Esophagus muscularis mucosa (tissue), 4 donors: Measurements from ENCODE around the gene IFITM1. TPM values are rescaled to one million over a fixed set of nuclear protein-coding genes. Genes with fewer than 3 reads are reported as not detected.
"Not testable (repeated sequence)": the region's sequence is repeated elsewhere in the genome, so short reads cannot be mapped to it uniquely, and the experiment has no call there.

Experiments used
- DNase-seq: peaks from one replicate; pipeline ENCODE4 v3.0.0-alpha.2; 2017; ENCODE audit errors: extremely low spot score
- H3K27ac ChIP-seq, 4 donors: fragments of 200-600 bp; sonication (generic); replicated peaks in 1 of 4; 1 replicate in 3 of 4; 2 replicates in 1 of 4; pipeline ENCODE4 v1.5.1; 2016 to 2019; ENCODE audit warnings: mild to moderate bottlenecking in 1 of 4
- H3K27me3 ChIP-seq, 4 donors: fragments of 200-600 bp; sonication (generic); one replicate each; pipeline versions ENCODE4 v1.5.1 to v1.6.0; 2016 to 2019
- H3K36me3 ChIP-seq, 4 donors: fragments of 200-600 bp; sonication (generic); one replicate each; pipeline ENCODE4 v1.5.1; 2016 to 2019
- H3K4me1 ChIP-seq, 4 donors: fragments of 200-600 bp; sonication (generic); one replicate each; pipeline ENCODE4 v1.5.1; 2016 to 2019
- H3K4me3 ChIP-seq, 4 donors: fragments of 200-600 bp; sonication (generic); 1 replicate in 2 of 4; 2 replicates in 2 of 4; pipeline ENCODE4 v1.5.1; 2016 to 2019; ENCODE audit warnings: mild to moderate bottlenecking in 4 of 4, moderate library complexity in 1 of 4
- H3K9me3 ChIP-seq, 4 donors: fragments of 200-600 bp; sonication (generic); 1 replicate in 3 of 4; 2 replicates in 1 of 4; pipeline ENCODE4 v1.5.1; 2016 to 2019
- EP300 ChIP-seq: sonication (generic); formaldehyde crosslinking; IDR thresholded peaks from one replicate; pipeline ENCODE4 v1.6.1; 2017; ENCODE audit warnings: antibody characterized with exemption
- POLR2A ChIP-seq: fragments of 450-650 bp; IDR thresholded peaks from one replicate; pipeline ENCODE4 v1.6.1; 2017; ENCODE audit warnings: antibody characterized with exemption, moderate library complexity, mild to moderate bottlenecking, low read depth
- POLR2AphosphoS5 ChIP-seq, 2 donors: sonication (generic); formaldehyde crosslinking; IDR thresholded peaks; one replicate each; pipeline ENCODE4 v1.6.1; 2017; ENCODE audit warnings: antibody characterized with exemption in 2 of 2
- WGBS: methylation state at CpG from one replicate; pipeline ENCODE4 v1.1.5; 2018; 5-methylcytosine and 5-hydroxymethylcytosine counted together
- intact Hi-C: fragments of 100-400 bp; cut with DNase I; formaldehyde crosslinking; loops from one replicate; pipeline ENCODE4 v1.15.1; 2023
- total RNA-seq, 4 donors: library from RNA; depleted of rRNA; stranded (reverse); fragments of >200 nt; gene quantifications; one replicate each; pipeline versions ENCODE4 v1.1.0 to v1.2.1, GENCODE V29; 2016
- TF ChIP-seq, protein P1 (sequence below), 3 experiments: fragments of 200-600 bp in 2 of 3; fragments of 450-650 bp in 1 of 3; sonication (generic) in 2 of 3; IDR thresholded peaks; one replicate each; pipeline ENCODE4 v1.5.1; 2017 to 2019; ENCODE audit warnings: antibody characterized with exemption in 3 of 3, mild to moderate bottlenecking in 2 of 3, moderate library complexity in 1 of 3

The IFITM1 gene
- total RNA-seq, 4 donors from 2014 or later, result 60.6 to 197 (median 171) TPM

GRCh38 chr11:331358-332060 lies 17.7 kb downstream of the IFITM1 start:
- Histone ChIP-seq H3K36me3 (no peaks in the 10 kb centered on the region), H3K27me3 (no peaks in the 10 kb centered on the region), H3K27ac (no peak overlapping the region), H3K4me3 (no peak overlapping the region), H3K4me1 (peaks cover 30 to 44% (median 34%) of the 10 kb centered on the region in 4 donors), H3K9me3 (no peaks in the 10 kb centered on the region)
- intact Hi-C loops, result no loop called here
- no peak for DNase-seq
- 79% methylated on average over 14 of the region's 19 CpGs for WGBS
- TF ChIP-seq POLR2AphosphoS5 (IDR thresholded peaks at IDR 0.05) (no peak), EP300 (no peak), POLR2A (no peak)
- TF ChIP-seq, protein P1, sequence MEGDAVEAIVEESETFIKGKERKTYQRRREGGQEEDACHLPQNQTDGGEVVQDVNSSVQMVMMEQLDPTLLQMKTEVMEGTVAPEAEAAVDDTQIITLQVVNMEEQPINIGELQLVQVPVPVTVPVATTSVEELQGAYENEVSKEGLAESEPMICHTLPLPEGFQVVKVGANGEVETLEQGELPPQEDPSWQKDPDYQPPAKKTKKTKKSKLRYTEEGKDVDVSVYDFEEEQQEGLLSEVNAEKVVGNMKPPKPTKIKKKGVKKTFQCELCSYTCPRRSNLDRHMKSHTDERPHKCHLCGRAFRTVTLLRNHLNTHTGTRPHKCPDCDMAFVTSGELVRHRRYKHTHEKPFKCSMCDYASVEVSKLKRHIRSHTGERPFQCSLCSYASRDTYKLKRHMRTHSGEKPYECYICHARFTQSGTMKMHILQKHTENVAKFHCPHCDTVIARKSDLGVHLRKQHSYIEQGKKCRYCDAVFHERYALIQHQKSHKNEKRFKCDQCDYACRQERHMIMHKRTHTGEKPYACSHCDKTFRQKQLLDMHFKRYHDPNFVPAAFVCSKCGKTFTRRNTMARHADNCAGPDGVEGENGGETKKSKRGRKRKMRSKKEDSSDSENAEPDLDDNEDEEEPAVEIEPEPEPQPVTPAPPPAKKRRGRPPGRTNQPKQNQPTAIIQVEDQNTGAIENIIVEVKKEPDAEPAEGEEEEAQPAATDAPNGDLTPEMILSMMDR (IDR thresholded peaks at IDR 0.05), result no peak

DNA sequence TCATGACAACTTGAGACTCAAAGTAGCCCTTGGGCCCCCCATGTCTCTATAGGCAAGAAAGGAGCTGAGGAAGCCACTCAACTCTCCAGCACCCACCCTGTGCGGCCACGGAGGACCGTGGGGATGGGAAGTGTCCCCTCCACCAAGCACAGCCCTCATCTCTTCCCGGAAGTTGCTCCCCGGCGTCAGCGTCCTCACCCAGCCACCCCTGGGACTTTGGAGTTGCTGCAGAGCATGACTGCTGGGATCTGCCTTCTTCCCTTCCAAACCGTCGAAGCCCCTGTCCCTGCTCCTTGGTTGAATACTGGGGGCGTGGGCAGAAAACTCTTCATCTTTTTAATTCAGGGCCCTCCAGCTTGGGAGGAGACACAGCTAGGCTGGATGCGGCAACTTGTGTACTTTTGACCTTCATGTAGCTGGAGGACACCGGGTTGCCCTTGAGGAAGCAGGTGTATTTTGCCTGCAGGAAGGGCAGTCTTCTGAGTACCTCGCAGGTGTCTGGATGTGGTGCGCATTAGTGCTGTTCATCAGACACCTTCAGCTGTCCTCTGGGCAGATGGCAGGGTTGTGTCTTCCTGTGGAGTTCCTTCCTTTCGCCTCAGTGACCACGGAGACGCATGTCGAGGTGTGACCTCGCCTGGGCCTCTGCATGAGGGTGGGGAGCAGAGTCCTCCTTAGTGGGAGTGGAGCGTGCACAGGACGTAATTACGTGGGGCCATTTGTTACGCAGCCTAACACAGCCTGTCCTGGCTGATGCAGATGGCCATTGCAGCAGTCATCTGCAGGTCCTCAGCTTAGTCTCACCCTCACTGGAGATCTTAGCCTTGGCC lies 19.0 kb downstream of the IFITM1 start:
- H3K36me3 ChIP-seq, result no peaks in the 10 kb centered on the region
- intact Hi-C loops, result no loop called here
- 88% methylated on average over 21 of the region's 23 CpGs for WGBS
- H3K4me1 ChIP-seq, result peaks cover 19 to 35% (median 23%) of the 10 kb centered on the region in 4 donors
- no peaks in the 10 kb centered on the region for H3K9me3 ChIP-seq
- no peak overlapping the region for H3K4me3 ChIP-seq
- DNase-seq, result no peak
- no peak overlapping the region for H3K27ac ChIP-seq
- TF ChIP-seq POLR2AphosphoS5 (IDR thresholded peaks at IDR 0.05), result no peak
- TF ChIP-seq, protein P1 (IDR thresholded peaks at IDR 0.05), result no peak
- no peak for TF ChIP-seq POLR2A
- TF ChIP-seq EP300, result no peak
- no peaks in the 10 kb centered on the region for H3K27me3 ChIP-seq

DNA sequence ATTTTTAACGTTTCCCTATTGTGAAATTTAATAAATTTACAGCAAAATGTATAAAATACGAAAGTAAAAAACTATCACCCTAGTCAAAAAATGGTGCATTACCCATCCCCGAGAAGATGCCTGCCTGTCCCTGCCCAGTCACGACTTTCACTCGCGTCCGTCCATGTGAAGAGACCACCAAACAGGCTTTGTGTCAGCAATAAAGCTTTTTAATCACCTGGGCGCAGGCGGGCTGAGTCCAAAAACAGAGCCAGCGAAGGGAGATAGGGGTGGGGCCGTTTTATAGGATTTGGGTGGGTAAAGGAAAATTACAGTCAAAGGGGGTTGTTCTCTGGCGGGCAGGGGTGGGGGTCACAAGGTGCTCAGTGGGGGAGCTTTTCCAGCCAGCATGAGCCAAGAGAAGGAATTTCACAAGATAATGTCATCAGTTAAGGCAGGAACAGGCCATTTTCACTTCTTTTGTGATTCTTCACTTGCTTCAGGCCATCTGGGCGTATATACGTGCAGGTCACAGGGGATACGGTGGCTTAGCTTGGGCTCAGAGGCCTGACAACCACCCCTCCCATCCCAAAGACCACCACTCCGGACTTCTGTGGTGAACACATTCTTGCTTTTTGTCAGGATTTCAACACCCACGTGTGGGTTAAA lies 19.9 kb downstream of the IFITM1 start:
- H3K36me3 ChIP-seq, intact Hi-C loops, H3K4me3 ChIP-seq, DNase-seq, H3K27ac ChIP-seq, H3K9me3 ChIP-seq, H3K27me3 ChIP-seq: not testable (repeated sequence)
- H3K4me1 ChIP-seq, result peaks cover 15 to 31% (median 21%) of the 10 kb centered on the region in 4 donors
- WGBS, result 89% methylated on average over 17 of the region's 17 CpGs

GRCh38 chr11:334264-334994 lies 20.6 kb downstream of the IFITM1 start:
- intact Hi-C loops, result no loop called here
- WGBS, result 66% methylated on average over 25 of the region's 25 CpGs
- Histone ChIP-seq H3K9me3 (no peaks in the 10 kb centered on the region), H3K4me1 (peaks cover 15 to 31% (median 21%) of the 10 kb centered on the region in 4 donors), H3K27ac (peak overlapping the region in 1 of 4 donors; percentile 76), H3K36me3 (no peaks in the 10 kb centered on the region), H3K27me3 (no peaks in the 10 kb centered on the region), H3K4me3 (no peak overlapping the region)
- DNase-seq, result no peak
- TF ChIP-seq POLR2AphosphoS5 (IDR thresholded peaks at IDR 0.05), result peak in 1 of 2 donors; percentile 33
- no peak for TF ChIP-seq EP300
- no peak for TF ChIP-seq POLR2A
- TF ChIP-seq, protein P1 (IDR thresholded peaks at IDR 0.05), result no peak
